Fibroblast of lung (primary cell): ENCODE results near the gene MSANTD2. TPM values are rescaled to one million over a fixed set of nuclear protein-coding genes. Genes with fewer than 3 reads are reported as not detected.

Experiments used
- DNase-seq, 2 donors: peaks; one replicate each; pipeline versions ENCODE4 v3.0.0 to v3.0.0-alpha.2; 2010; ENCODE audit warnings: low read depth in 2 of 2
- H2AFZ ChIP-seq: 2 replicates; pipeline ENCODE4 v1.5.1; 2012; ENCODE audit warnings: low read length, control low read depth, inconsistent platforms
- H3K27ac ChIP-seq: 2 replicates; pipeline ENCODE4 v1.5.1; 2011; ENCODE audit warnings: low read length, control low read depth; ENCODE audit not compliant: insufficient read depth
- H3K27me3 ChIP-seq: 2 replicates; pipeline ENCODE4 v1.5.1; 2011; ENCODE audit warnings: mild to moderate bottlenecking, low read length; ENCODE audit not compliant: control insufficient read depth, insufficient read depth
- H3K36me3 ChIP-seq: 2 replicates; pipeline ENCODE4 v1.5.1; 2011; ENCODE audit warnings: low read length; ENCODE audit not compliant: control insufficient read depth, insufficient read depth
- H3K4me1 ChIP-seq: 2 replicates; pipeline ENCODE4 v1.5.1; 2011; ENCODE audit warnings: low read length; ENCODE audit not compliant: control insufficient read depth, insufficient read depth; ENCODE audit errors: extremely low read depth
- H3K4me2 ChIP-seq: 2 replicates; pipeline ENCODE4 v1.5.1; 2011; ENCODE audit warnings: low read length, control low read depth; ENCODE audit not compliant: insufficient read depth; ENCODE audit errors: extremely low read depth
- H3K4me3 ChIP-seq, 4 experiments: fragments of 200-600 bp in 1 of 4; sonication (generic) in 1 of 4; replicated peaks in 1 of 4; 2 replicates each; pipeline ENCODE4 v1.5.1; 2011 to 2016; ENCODE audit warnings: low read length in 4 of 4, low read depth in 3 of 4, mild to moderate bottlenecking in 3 of 4, control low read depth in 2 of 4, inconsistent platforms in 1 of 4, mixed read lengths in 1 of 4; ENCODE audit not compliant: insufficient read depth in 1 of 4; ENCODE audit errors: control extremely low read depth in 1 of 4
- H3K79me2 ChIP-seq: 2 replicates; pipeline ENCODE4 v1.5.1; 2012; ENCODE audit warnings: mild to moderate bottlenecking, low read length, inconsistent platforms; ENCODE audit not compliant: control insufficient read depth, insufficient read depth
- H3K9ac ChIP-seq: 2 replicates; pipeline ENCODE4 v1.5.1; 2011; ENCODE audit warnings: mild to moderate bottlenecking, low read length, control low read depth; ENCODE audit not compliant: insufficient read depth
- H3K9me3 ChIP-seq: 2 replicates; pipeline ENCODE4 v1.5.1; 2012; ENCODE audit warnings: low read depth, low read length; ENCODE audit not compliant: control insufficient read depth, insufficient read depth
- H4K20me1 ChIP-seq: 2 replicates; pipeline ENCODE4 v1.5.1; 2011; ENCODE audit warnings: low read length; ENCODE audit not compliant: control insufficient read depth, insufficient read depth; ENCODE audit errors: extremely low read depth
- CTCF ChIP-seq, 2 donors: IDR thresholded peaks in 1 of 2; conservative IDR thresholded peaks in 1 of 2; 1 replicate in 1 of 2; 2 replicates in 1 of 2; pipeline ENCODE4 v1.5.1; 2011 to 2012; ENCODE audit warnings: low read length in 2 of 2, control low read depth in 1 of 2, inconsistent platforms in 1 of 2, low read depth in 1 of 2, mild to moderate bottlenecking in 1 of 2
- EZH2 ChIP-seq: IDR thresholded peaks from 2 replicates; pipeline ENCODE4 v1.5.1; 2012; ENCODE audit warnings: low read length, control low read depth, mild to moderate bottlenecking; ENCODE audit errors: missing control alignments
- polyA plus RNA-seq, 2 donors: library from polyadenylated mRNA; depleted of rRNA in 1 of 2; stranded (reverse) in 1 of 2; unstranded in 1 of 2; fragments of >200 nt; gene quantifications; 2 replicates each; pipeline ENCODE4 v1.2.1, GENCODE V29; 2011 to 2012; ENCODE audit warnings: missing spikeins in 1 of 2
- total RNA-seq: library from RNA; depleted of rRNA; stranded (reverse); fragments of >200 nt; gene quantifications from 2 replicates; pipeline ENCODE4 v1.2.1, GENCODE V29; 2014

The MSANTD2 gene
- total and polyA plus RNA-seq, 2 donors (not counting 1 experiment from before 2014, with no cell fraction given), result 6.3 to 6.6 TPM

- Histone ChIP-seq H3K4me1 (peaks cover 16% of the 10 kb centered on the region), H3K27ac (no peak overlapping the region), H3K79me2 (no peaks in the 10 kb centered on the region), H3K27me3 (peaks cover 2% of the 10 kb centered on the region), H3K4me2 (no peak overlapping the region), H3K9ac (no peak overlapping the region), H2AFZ (no peak overlapping the region), H3K4me3 (no peak overlapping the region), H4K20me1 (no peaks in the 10 kb centered on the region), H3K9me3 (no peaks in the 10 kb centered on the region), H3K36me3 (no peaks in the 10 kb centered on the region)
- no peak for DNase-seq
- no peak for TF ChIP-seq EZH2
- no peak for TF ChIP-seq CTCF (conservative IDR thresholded peaks at IDR 0.05 in 1 of 2, IDR thresholded peaks at IDR 0.05 in 1 of 2; ENCODE audit: low read depth in 1 of 2, low read length in 2 of 2)
Measured at GRCh38 chr11:124749912-124750311, 50.3 kb downstream of the MSANTD2 start.

GRCh38 chr11:124748481-124749343 lies 51.5 kb downstream of the MSANTD2 start:
- Histone ChIP-seq H3K9me3 (no peaks in the 10 kb centered on the region), H2AFZ (no peak overlapping the region), H3K79me2 (no peaks in the 10 kb centered on the region), H4K20me1 (no peaks in the 10 kb centered on the region), H3K36me3 (no peaks in the 10 kb centered on the region), H3K9ac (no peak overlapping the region), H3K4me3 (no peak overlapping the region), H3K4me2 (no peak overlapping the region), H3K4me1 (peaks cover 9% of the 10 kb centered on the region), H3K27me3 (peaks cover 2% of the 10 kb centered on the region), H3K27ac (no peak overlapping the region)
- DNase-seq, result peak in 1 of 2 donors; percentile 20
- TF ChIP-seq EZH2 (no peak), CTCF (conservative IDR thresholded peaks at IDR 0.05 in 1 of 2, IDR thresholded peaks at IDR 0.05 in 1 of 2; ENCODE audit: low read depth in 1 of 2, low read length in 2 of 2) (no peak)

GRCh38 chr11:124748100-124748418 lies 52.1 kb downstream of the MSANTD2 start:
- no peaks in the 10 kb centered on the region for H3K9me3 ChIP-seq
- no peak overlapping the region for H3K27ac ChIP-seq
- H3K27me3 ChIP-seq, result peaks cover 2% of the 10 kb centered on the region
- H3K4me2 ChIP-seq, result no peak overlapping the region
- DNase-seq, result no peak
- no peak overlapping the region for H3K9ac ChIP-seq
- no peaks in the 10 kb centered on the region for H4K20me1 ChIP-seq
- no peaks in the 10 kb centered on the region for H3K79me2 ChIP-seq
- no peak overlapping the region for H3K4me3 ChIP-seq
- H3K36me3 ChIP-seq, result no peaks in the 10 kb centered on the region
- no peak overlapping the region for H2AFZ ChIP-seq
- H3K4me1 ChIP-seq, result peaks cover 9% of the 10 kb centered on the region
- TF ChIP-seq CTCF (conservative IDR thresholded peaks at IDR 0.05 in 1 of 2, IDR thresholded peaks at IDR 0.05 in 1 of 2; ENCODE audit: low read depth in 1 of 2, low read length in 2 of 2) (no peak), EZH2 (no peak)
